Common myeloid progenitor, CD34-positive (primary cell): ENCODE measurements around the gene MAP2K3.
"Not testable (repeated sequence)": the region's sequence is repeated elsewhere in the genome, so short reads cannot be mapped to it uniquely, and the experiment has no call there.

Experiments
- CTCF ChIA-PET: fragments of 350-600 bp; sonication (Branson Sonifier 250); formaldehyde crosslinking; loops from one replicate; lab custom pipeline; 2021; ENCODE audit warnings: antibody characterized with exemption; lab: Charles Lee
- POLR2A ChIA-PET: fragments of 350-600 bp; sonication (Branson Sonifier 250); formaldehyde crosslinking; loops from one replicate; lab custom pipeline; 2021; ENCODE audit warnings: antibody characterized with exemption; lab: Charles Lee
- DNase-seq, 3 donors: peaks; one replicate each; pipeline versions ENCODE4 v3.0.0 to v3.0.0-alpha.2; 2013
- H3K27ac ChIP-seq, 2 experiments: 1 replicate in 1 of 2; 2 replicates in 1 of 2; pipeline ENCODE4 v1.7.0; 2013; ENCODE audit warnings: inconsistent platforms in 2 of 2, low read length in 2 of 2, mild to moderate bottlenecking in 2 of 2, low read depth in 1 of 2, moderate library complexity in 1 of 2; ENCODE audit not compliant: severe bottlenecking in 2 of 2, insufficient read depth in 1 of 2, poor library complexity in 1 of 2
- H3K27me3 ChIP-seq, 5 experiments: replicated peaks in 2 of 5; 1 replicate in 3 of 5; 2 replicates in 2 of 5; pipeline versions ENCODE4 v1.6.1 to v1.7.0; 2013; ENCODE audit warnings: low read length in 4 of 5, mild to moderate bottlenecking in 2 of 5, moderate library complexity in 2 of 5, inconsistent platforms in 1 of 5; ENCODE audit not compliant: insufficient read depth in 5 of 5, control insufficient read depth in 4 of 5
- H3K36me3 ChIP-seq, 4 experiments: 1 replicate in 2 of 4; 2 replicates in 2 of 4; pipeline versions ENCODE4 v1.6.1 to v1.7.0; 2013; ENCODE audit warnings: low read length in 3 of 4, control low read depth in 1 of 4, mild to moderate bottlenecking in 1 of 4; ENCODE audit not compliant: control insufficient read depth in 4 of 4, insufficient read depth in 4 of 4
- H3K4me1 ChIP-seq, 4 experiments: 1 replicate in 3 of 4; 2 replicates in 1 of 4; pipeline versions ENCODE4 v1.6.1 to v1.7.1; 2013; ENCODE audit warnings: low read length in 3 of 4, mild to moderate bottlenecking in 3 of 4, control low read depth in 1 of 4, inconsistent platforms in 1 of 4, moderate library complexity in 1 of 4; ENCODE audit not compliant: control insufficient read depth in 4 of 4, insufficient read depth in 4 of 4; ENCODE audit errors: control extremely low read depth in 1 of 4
- H3K4me3 ChIP-seq, 7 experiments: 1 replicate in 4 of 7; 2 replicates in 3 of 7; pipeline versions ENCODE4 v1.5.1 to v1.7.0; 2013; ENCODE audit warnings: mild to moderate bottlenecking in 7 of 7, low read length in 6 of 7, moderate library complexity in 6 of 7, inconsistent platforms in 2 of 7, low read depth in 2 of 7, control low read depth in 1 of 7; ENCODE audit not compliant: insufficient read depth in 4 of 7, control insufficient read depth in 1 of 7; ENCODE audit errors: extremely low read depth in 1 of 7
- H3K9me3 ChIP-seq, 5 experiments: 1 replicate in 4 of 5; 2 replicates in 1 of 5; pipeline versions ENCODE4 v1.6.1 to v1.7.1; 2013; ENCODE audit warnings: low read length in 4 of 5, mild to moderate bottlenecking in 2 of 5, inconsistent platforms in 1 of 5, low read depth in 1 of 5, moderate library complexity in 1 of 5; ENCODE audit not compliant: control insufficient read depth in 4 of 5, insufficient read depth in 2 of 5; ENCODE audit errors: control extremely low read depth in 1 of 5
- WGBS: methylation state at CpG from one replicate; pipeline ENCODE4 v1.1.5; 2013; ENCODE audit not compliant: insufficient coverage; 5-methylcytosine and 5-hydroxymethylcytosine counted together

Gene MAP2K3

DNA sequence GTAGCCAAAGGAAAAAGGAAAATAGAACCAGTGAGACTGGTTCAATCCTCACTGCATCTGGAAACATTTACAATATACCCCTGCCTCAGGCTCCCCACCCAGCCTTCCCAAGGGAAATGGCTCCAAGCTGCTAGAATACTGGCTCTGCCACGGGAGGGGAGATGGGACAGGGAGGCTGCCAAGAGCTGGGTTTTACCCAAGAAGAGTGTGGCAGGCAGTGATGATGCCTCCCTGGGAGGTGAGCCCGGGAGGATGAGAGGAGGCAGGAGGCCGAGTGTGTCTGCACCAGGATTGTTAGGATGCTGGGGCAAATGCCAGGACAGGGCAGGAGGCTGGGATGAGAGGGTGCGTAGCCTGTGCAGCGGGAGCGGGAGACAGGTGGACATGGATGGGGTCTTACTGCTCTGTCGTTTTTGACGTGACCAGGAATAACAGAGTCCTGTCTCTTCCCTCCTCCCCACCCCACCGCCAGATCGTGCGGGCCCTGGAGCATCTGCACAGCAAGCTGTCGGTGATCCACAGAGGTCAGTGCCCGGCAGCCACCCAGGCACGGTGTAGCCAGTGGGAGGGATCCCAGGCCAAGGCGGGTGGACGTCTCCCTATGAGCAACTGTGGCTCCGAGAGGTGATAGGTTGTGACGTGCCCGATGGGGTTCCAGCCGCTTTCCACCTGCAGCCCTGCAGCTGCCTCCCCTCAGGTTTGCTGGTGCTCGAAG is 18.4 kb downstream of the MAP2K3 start:
- POLR2A ChIA-PET, result no interaction called here
- CTCF ChIA-PET, result interaction anchor here (1.6 kb wide), 1 partner anchor 16 kb away, joined by 4 read pairs; no protein-coding TSS in a partner anchor
- no peaks in the 10 kb centered on the region for H3K27me3 ChIP-seq
- no peak overlapping the region for H3K27ac ChIP-seq
- H3K4me1 ChIP-seq, result no peaks in the 10 kb centered on the region
- no peak overlapping the region for H3K4me3 ChIP-seq
- H3K9me3 ChIP-seq, result peaks cover 0 to 4% (median 0%) of the 10 kb centered on the region in 5 experiments
- DNase-seq, result no peak
- peaks cover 4 to 88% (median 43%) of the 10 kb centered on the region in 4 experiments for H3K36me3 ChIP-seq
- WGBS, result 69% methylated on average over 21 of the region's 21 CpGs

DNA sequence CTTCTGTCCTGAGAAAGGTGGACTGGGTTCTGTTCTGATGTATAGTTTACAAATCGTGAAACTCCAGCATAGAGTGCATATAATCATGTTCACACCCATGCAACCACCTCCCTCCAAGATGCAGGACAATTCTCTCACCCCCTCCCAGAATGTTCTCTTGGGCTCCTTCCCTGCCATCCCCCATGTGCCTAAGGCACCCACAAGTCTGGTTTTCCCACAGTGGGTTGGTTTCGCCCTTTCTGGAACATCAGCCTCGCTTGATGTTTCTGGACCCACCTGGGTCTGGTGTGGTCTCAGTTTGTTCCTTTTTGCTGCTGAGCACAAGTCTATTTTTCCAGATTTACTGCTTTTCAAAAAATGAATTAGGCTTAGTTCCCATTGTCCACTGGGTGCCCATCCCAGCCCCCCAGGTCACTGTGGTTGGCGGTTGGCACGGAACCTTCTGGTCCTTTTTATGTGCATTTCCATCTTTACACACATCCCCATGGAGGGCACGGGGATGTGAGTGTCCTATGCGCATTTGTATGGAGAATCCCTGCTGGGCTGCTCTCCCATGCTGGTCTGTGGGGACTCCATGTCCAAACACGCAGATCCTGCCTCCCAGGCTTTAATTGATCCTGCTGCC is 19.0 kb downstream of the MAP2K3 start:
- no peaks in the 10 kb centered on the region for H3K27me3 ChIP-seq
- no peaks in the 10 kb centered on the region for H3K4me1 ChIP-seq
- peaks cover 4 to 86% (median 39%) of the 10 kb centered on the region in 4 experiments for H3K36me3 ChIP-seq
- 93% methylated on average over 8 of the region's 8 CpGs for WGBS
- ChIA-PET CTCF (no interaction called here), POLR2A (no interaction called here)
- DNase-seq, result no peak
- no peak overlapping the region for H3K27ac ChIP-seq
- peaks cover 0 to 5% (median 3%) of the 10 kb centered on the region in 5 experiments for H3K9me3 ChIP-seq
- no peak overlapping the region for H3K4me3 ChIP-seq

DNA sequence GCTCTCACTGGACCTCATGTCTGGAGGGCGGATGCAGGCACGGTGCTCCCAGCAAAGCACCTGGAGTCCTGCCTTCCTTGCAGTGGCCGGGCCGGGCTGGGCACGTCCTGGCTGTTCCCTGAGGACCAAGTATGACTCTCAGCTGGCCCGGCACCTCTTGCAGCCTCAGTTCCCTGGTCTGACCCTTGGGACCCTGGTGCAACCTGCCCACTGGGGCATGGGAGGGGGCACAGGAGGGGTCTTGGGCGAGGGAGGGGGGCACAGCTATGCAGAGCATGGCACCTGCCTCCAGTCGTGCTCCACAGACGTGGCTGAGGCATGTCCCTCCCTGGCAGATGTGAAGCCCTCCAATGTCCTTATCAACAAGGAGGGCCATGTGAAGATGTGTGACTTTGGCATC is 19.6 kb downstream of the MAP2K3 start:
- no peak overlapping the region for H3K27ac ChIP-seq
- WGBS, result 85% methylated on average over 9 of the region's 9 CpGs
- CTCF ChIA-PET, result no interaction called here

GRCh38 chr17:21304551-21305151 is 20.1 kb downstream of the MAP2K3 start:
- POLR2A ChIA-PET, H3K9me3 ChIP-seq, H3K4me1 ChIP-seq, CTCF ChIA-PET, H3K27ac ChIP-seq, H3K27me3 ChIP-seq, H3K4me3 ChIP-seq, DNase-seq: not testable (repeated sequence)
- WGBS, result 89% methylated on average over 12 of the region's 17 CpGs
- H3K36me3 ChIP-seq, result peaks cover 4 to 83% (median 40%) of the 10 kb centered on the region in 4 experiments

More for the DNA sequence above, 19.6 kb downstream of the MAP2K3 start:
- no peak for DNase-seq
- POLR2A ChIA-PET, result no interaction called here
- Histone ChIP-seq H3K4me3 (no peak overlapping the region), H3K36me3 (peaks cover 4 to 86% (median 39%) of the 10 kb centered on the region in 4 experiments), H3K27me3 (no peaks in the 10 kb centered on the region), H3K9me3 (peaks cover 0 to 9% (median 7%) of the 10 kb centered on the region in 5 experiments), H3K4me1 (no peaks in the 10 kb centered on the region)

DNA sequence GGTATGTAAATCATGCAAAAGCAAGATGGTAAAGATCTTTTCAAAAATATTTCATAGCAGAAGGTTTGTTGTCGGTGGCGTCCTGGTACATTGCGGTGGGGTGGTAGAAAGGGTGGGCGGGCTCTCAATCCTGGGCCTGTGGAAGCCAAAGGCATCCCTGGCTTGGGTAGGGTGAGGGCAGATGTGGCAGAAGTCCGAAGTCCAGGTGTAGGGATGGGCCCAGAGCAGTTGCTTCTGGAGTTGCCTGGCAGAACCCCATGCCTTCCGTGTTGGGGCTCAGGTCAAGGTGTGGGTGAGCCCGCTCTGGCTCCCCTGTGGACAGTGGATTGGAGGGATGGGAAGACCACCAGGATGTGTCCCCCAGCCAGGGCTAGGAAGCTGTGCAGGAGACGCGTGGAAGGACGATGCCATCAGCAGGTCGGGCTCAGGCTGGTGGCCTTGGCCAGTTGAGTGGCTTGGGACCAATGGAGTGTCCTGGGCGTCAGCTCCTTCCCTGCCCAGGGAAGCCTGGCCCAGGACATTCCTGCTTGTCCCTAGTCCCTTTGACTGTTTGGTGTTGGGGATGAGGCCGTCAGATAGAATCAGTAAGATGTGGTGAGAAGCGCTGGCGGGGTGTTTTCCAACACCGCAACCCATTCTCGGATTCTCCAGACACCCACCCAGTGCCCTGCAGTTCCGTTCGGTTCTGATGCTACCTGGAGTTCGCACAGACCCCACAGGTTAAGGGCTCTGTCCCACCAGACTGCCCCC is 21.1 kb downstream of the MAP2K3 start:
- 93% methylated on average over 2 of the region's 20 CpGs for WGBS
- H3K4me1 ChIP-seq, H3K27ac ChIP-seq, H3K4me3 ChIP-seq, DNase-seq, H3K9me3 ChIP-seq, POLR2A ChIA-PET, H3K27me3 ChIP-seq: not testable (repeated sequence)
- CTCF ChIA-PET, result interaction anchor here (1.2 kb wide), 1 partner anchor 18 kb away, joined by 4 read pairs; no protein-coding TSS in a partner anchor
- peaks cover 3 to 74% (median 32%) of the 10 kb centered on the region in 4 experiments for H3K36me3 ChIP-seq

GRCh38 chr17:21306611-21307272 is 22.2 kb downstream of the MAP2K3 start:
- H3K27ac ChIP-seq, DNase-seq, H3K27me3 ChIP-seq, H3K9me3 ChIP-seq, H3K4me3 ChIP-seq, POLR2A ChIA-PET: not testable (repeated sequence)
- peaks cover 0 to 16% (median 16%) of the 10 kb centered on the region in 4 experiments for H3K4me1 ChIP-seq
- CTCF ChIA-PET, result interaction anchor here (1.2 kb wide), 1 partner anchor 19 kb away, joined by 4 read pairs; no protein-coding TSS in a partner anchor
- WGBS, result 83% methylated on average over 3 of the region's 8 CpGs
- peaks cover 0 to 63% (median 22%) of the 10 kb centered on the region in 4 experiments for H3K36me3 ChIP-seq
